ENCODE results near the gene NCOA3.

DNA sequence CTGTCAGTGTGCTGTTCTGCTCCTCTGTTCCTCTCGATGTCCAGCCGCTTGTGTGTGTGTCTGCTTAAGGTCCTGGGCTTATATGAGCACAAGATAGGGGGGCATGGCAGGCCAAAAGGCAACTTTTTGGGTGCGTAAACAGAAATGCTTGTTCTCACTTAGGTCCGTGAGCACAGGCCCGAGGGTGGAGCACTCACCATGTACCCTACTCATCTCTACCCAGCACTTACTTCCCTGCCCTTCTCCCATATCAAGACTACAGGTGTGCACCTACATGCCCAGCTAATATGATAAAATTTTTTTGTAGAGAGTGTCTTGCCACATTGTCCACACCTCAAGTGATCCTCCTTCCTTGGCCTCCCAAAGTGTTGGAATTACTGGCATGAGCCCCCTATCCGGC lies 34.3 kb downstream of the NCOA3 start:
- TF ChIP-seq, protein P1, sequence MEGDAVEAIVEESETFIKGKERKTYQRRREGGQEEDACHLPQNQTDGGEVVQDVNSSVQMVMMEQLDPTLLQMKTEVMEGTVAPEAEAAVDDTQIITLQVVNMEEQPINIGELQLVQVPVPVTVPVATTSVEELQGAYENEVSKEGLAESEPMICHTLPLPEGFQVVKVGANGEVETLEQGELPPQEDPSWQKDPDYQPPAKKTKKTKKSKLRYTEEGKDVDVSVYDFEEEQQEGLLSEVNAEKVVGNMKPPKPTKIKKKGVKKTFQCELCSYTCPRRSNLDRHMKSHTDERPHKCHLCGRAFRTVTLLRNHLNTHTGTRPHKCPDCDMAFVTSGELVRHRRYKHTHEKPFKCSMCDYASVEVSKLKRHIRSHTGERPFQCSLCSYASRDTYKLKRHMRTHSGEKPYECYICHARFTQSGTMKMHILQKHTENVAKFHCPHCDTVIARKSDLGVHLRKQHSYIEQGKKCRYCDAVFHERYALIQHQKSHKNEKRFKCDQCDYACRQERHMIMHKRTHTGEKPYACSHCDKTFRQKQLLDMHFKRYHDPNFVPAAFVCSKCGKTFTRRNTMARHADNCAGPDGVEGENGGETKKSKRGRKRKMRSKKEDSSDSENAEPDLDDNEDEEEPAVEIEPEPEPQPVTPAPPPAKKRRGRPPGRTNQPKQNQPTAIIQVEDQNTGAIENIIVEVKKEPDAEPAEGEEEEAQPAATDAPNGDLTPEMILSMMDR (IDR thresholded peaks at IDR 0.05; ENCODE audit: low read length) = no peak
- no peak for TF ChIP-seq EZH2 (IDR thresholded peaks at IDR 0.05; ENCODE audit: borderline replicate concordance, low read length)

All from OCI-LY1 (cell line).